B cell (primary cell): Measurements from ENCODE around the gene PRSS50.

Experiments
- CTCF ChIP-seq: fragments of 200-600 bp; IDR thresholded peaks from one replicate; pipeline ENCODE4 v1.8.0; 2022; ENCODE audit warnings: antibody characterized with exemption, mild to moderate bottlenecking
- EZH2 ChIP-seq: IDR thresholded peaks from 2 replicates; pipeline ENCODE4 v1.6.1; 2012; ENCODE audit warnings: borderline replicate concordance, low read depth, mild to moderate bottlenecking, moderate library complexity, low read length; ENCODE audit not compliant: insufficient read depth, poor library complexity, severe bottlenecking

DNA sequence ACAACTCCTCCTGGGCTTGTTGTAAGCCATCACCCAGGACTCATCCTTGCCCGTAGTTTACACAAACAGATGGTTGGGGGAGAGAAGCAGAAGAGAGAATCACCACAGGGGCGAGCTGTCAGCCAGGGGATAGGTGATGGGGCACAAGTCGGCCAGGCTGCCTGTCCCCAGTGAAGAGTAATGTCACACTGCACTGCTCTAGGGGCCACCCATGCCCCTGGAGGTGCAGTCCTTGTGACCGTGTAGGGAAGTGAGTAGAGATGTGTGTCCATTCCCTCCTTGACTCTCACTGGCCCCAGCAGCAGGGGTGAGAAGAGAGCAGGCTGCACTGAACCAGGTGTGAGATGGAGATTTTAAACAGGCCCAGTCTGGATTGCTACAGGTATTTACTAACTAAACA, 17.1 kb upstream of the PRSS50 start:
- TF ChIP-seq CTCF (no peak), EZH2 (no peak)
